ENCODE data around the gene ADAMTSL5.

ADAMTSL5 gene

GRCh38 chr19:1495799-1496713, 16.8 kb downstream of the ADAMTSL5 start:
- DNase-seq (ENCODE audit: low spot score) = no peak

- no peak for DNase-seq (ENCODE audit: low spot score)
These were observed 17.6 kb downstream of the ADAMTSL5 start for GRCh38 chr19:1495051-1495798.

GRCh38 chr19:1494115-1494815, 18.6 kb downstream of the ADAMTSL5 start:
- no peak for DNase-seq (ENCODE audit: low spot score)

- DNase-seq (ENCODE audit: low spot score) = no peak
These were observed 20.3 kb downstream of the ADAMTSL5 start for GRCh38 chr19:1492474-1493006.

GRCh38 chr19:1491849-1492170, 21.0 kb downstream of the ADAMTSL5 start:
- no peak for DNase-seq (ENCODE audit: low spot score)

GRCh38 chr19:1491114-1491848, 21.5 kb downstream of the ADAMTSL5 start, which contains the start of gene REEP6:
Gene REEP6, plus strand, starts transcription at chr19:1491181. Its CDS starts 89 bp downstream, at chr19:1491270.
- no peak for DNase-seq (ENCODE audit: low spot score)

GRCh38 chr19:1490311-1491113, 22.3 kb downstream of the ADAMTSL5 start, which contains the start of gene PCSK4:
Gene PCSK4, minus strand, starts transcription at chr19:1490350. Its CDS starts 4 bp downstream, at chr19:1490346.
- peak; percentile 98 for DNase-seq (ENCODE audit: low spot score)

- no peak for DNase-seq (ENCODE audit: low spot score)
These were observed 23.1 kb downstream of the ADAMTSL5 start for GRCh38 chr19:1489463-1490310.

GRCh38 chr19:1488282-1488601, 24.6 kb downstream of the ADAMTSL5 start:
- no peak for DNase-seq (ENCODE audit: low spot score)

- DNase-seq (ENCODE audit: low spot score) = no peak
These were observed 25.1 kb downstream of the ADAMTSL5 start for GRCh38 chr19:1487576-1488281.

- no peak for DNase-seq (ENCODE audit: low spot score)
These were observed 25.9 kb downstream of the ADAMTSL5 start for GRCh38 chr19:1486720-1487575.

- DNase-seq (ENCODE audit: low spot score) = no peak
These were observed 28.8 kb downstream of the ADAMTSL5 start for GRCh38 chr19:1483979-1484428.

- no peak for DNase-seq (ENCODE audit: low spot score)
These were observed 29.5 kb downstream of the ADAMTSL5 start for GRCh38 chr19:1483131-1483978.

GRCh38 chr19:1482361-1483130, 30.3 kb downstream of the ADAMTSL5 start:
- no peak for DNase-seq (ENCODE audit: low spot score)

GRCh38 chr19:1481893-1482360, 30.9 kb downstream of the ADAMTSL5 start:
- DNase-seq (ENCODE audit: low spot score) = no peak

GRCh38 chr19:1481224-1481892, 31.5 kb downstream of the ADAMTSL5 start:
- DNase-seq (ENCODE audit: low spot score) = no peak

Measured in GM03348 (cell line).